SK-N-SH (cell line): ENCODE measurements around the gene ANKDD1A. TPM values are rescaled to one million over a fixed set of nuclear protein-coding genes. Genes with fewer than 3 reads are reported as not detected.

Source experiments
- CTCF ChIA-PET: fragments of 300-600, 350-600 bp; formaldehyde crosslinking; extraction: SDS; loops from one replicate; lab custom pipeline; 2021; lab: Yijun Ruan, JAX
- POLR2A ChIA-PET: fragments of 350-600 bp; sonication (Branson Sonifier 250); formaldehyde crosslinking; extraction: SDS; loops from one replicate; lab custom pipeline; 2020; ENCODE audit warnings: antibody characterized with exemption, inconsistent platforms; lab: Yijun Ruan, JAX
- DNase-seq: peaks from one replicate; pipeline ENCODE4 v3.0.0; 2012
- H2AFZ ChIP-seq: fragments of 200-600 bp; sonication (generic); 2 replicates; pipeline ENCODE4 v1.8.1; 2016; ENCODE audit warnings: antibody characterized with exemption, mild to moderate bottlenecking, low read depth
- H3F3A ChIP-seq: fragments of 200-600 bp; sonication (generic); replicated peaks from 2 replicates; pipeline ENCODE3; 2016; ENCODE audit warnings: antibody characterized with exemption, mild to moderate bottlenecking; ENCODE audit not compliant: insufficient read depth
- H3K27ac ChIP-seq, 2 experiments: fragments of 200-500 bp in 1 of 2; fragments of 200-600 bp in 1 of 2; sonication (Bioruptor generic) in 1 of 2; sonication (generic), shearing (Covaris generic) in 1 of 2; 2 replicates each; pipeline versions ENCODE4 v1.5.1 to v1.6.1; 2014 to 2016; ENCODE audit warnings: low read depth in 2 of 2, inconsistent platforms in 1 of 2, low read length in 1 of 2, mild to moderate bottlenecking in 1 of 2, mixed read lengths in 1 of 2
- H3K27me3 ChIP-seq: fragments of 200-600 bp; sonication (generic), shearing (Covaris generic); 2 replicates; pipeline ENCODE4 v1.6.1; 2016; ENCODE audit warnings: mixed run types; ENCODE audit not compliant: insufficient read depth
- H3K36me3 ChIP-seq, 2 experiments: fragments of 200-500 bp in 1 of 2; fragments of 200-600 bp in 1 of 2; sonication (Bioruptor generic) in 1 of 2; sonication (generic) in 1 of 2; replicated peaks in 1 of 2; 2 replicates each; pipeline versions ENCODE3 to v1.5.1; 2014 to 2016; ENCODE audit warnings: low read length in 1 of 2, mild to moderate bottlenecking in 1 of 2; ENCODE audit not compliant: insufficient read depth in 2 of 2, control insufficient read depth in 1 of 2
- H3K4me1 ChIP-seq, 2 experiments: fragments of 200-500 bp in 1 of 2; fragments of 200-600 bp in 1 of 2; sonication (Bioruptor generic) in 1 of 2; sonication (generic), shearing (Covaris generic) in 1 of 2; 2 replicates each; pipeline versions ENCODE4 v1.5.1 to v1.6.1; 2014 to 2016; ENCODE audit warnings: low read depth in 1 of 2, low read length in 1 of 2, mixed run types in 1 of 2; ENCODE audit not compliant: insufficient read depth in 2 of 2, control insufficient read depth in 1 of 2
- H3K4me2 ChIP-seq: fragments of 200-600 bp; sonication (generic), shearing (Covaris generic); 2 replicates; pipeline ENCODE4 v1.6.1; 2017; ENCODE audit warnings: mixed run types
- H3K4me3 ChIP-seq, 2 experiments: fragments of 200-500 bp in 1 of 2; fragments of 200-600 bp in 1 of 2; sonication (Bioruptor generic) in 1 of 2; sonication (generic), shearing (Covaris generic) in 1 of 2; 2 replicates each; pipeline versions ENCODE4 v1.5.1 to v1.8.1; 2014 to 2016; ENCODE audit warnings: low read depth in 2 of 2, inconsistent platforms in 1 of 2, low read length in 1 of 2, mild to moderate bottlenecking in 1 of 2, mixed read lengths in 1 of 2, moderate library complexity in 1 of 2
- H3K79me2 ChIP-seq: fragments of 200-600 bp; sonication (generic); 2 replicates; pipeline ENCODE4 v1.8.1; 2017; ENCODE audit warnings: mild to moderate bottlenecking; ENCODE audit not compliant: insufficient read depth
- H3K9ac ChIP-seq: fragments of 200-600 bp; sonication (generic); 2 replicates; pipeline ENCODE4 v1.6.1; 2017; ENCODE audit warnings: mixed run types
- H3K9me2 ChIP-seq: fragments of 200-600 bp; sonication (generic); 2 replicates; pipeline ENCODE4 v1.6.1; 2017; ENCODE audit warnings: mixed run types
- H3K9me3 ChIP-seq: fragments of 200-600 bp; sonication (generic); 2 replicates; pipeline ENCODE4 v1.6.1; 2017; ENCODE audit warnings: mixed run types, mild to moderate bottlenecking, moderate library complexity
- H4K20me1 ChIP-seq: fragments of 200-600 bp; sonication (generic); 2 replicates; pipeline ENCODE4 v1.6.1; 2017; ENCODE audit warnings: mild to moderate bottlenecking, mixed run types; ENCODE audit not compliant: insufficient read depth
- EZH2phosphoT487 ChIP-seq: fragments of 200-600 bp; sonication (generic); IDR thresholded peaks from 2 replicates; pipeline ENCODE4 v1.6.1; 2017; ENCODE audit warnings: low read depth, mixed run types, mild to moderate bottlenecking, antibody characterized with exemption, moderate library complexity, borderline replicate concordance
- FOXM1 ChIP-seq: IDR thresholded peaks from 2 replicates; pipeline ENCODE4 v1.4.0; 2012; ENCODE audit warnings: low read depth, mild to moderate bottlenecking
- GABPA ChIP-seq: IDR thresholded peaks from 2 replicates; pipeline ENCODE4 v1.4.0; 2012; ENCODE audit warnings: low read depth, mild to moderate bottlenecking
- GATA2 ChIP-seq: sonication (generic); formaldehyde crosslinking; IDR thresholded peaks from 2 replicates; pipeline ENCODE4 v1.5.0; 2020; ENCODE audit warnings: mild to moderate bottlenecking, missing genetic modification reagents
- PBX3 ChIP-seq: IDR thresholded peaks from 2 replicates; pipeline ENCODE4; 2012
- RCOR1 ChIP-seq: fragments of 150-350 bp; IDR thresholded peaks from 2 replicates; pipeline ENCODE4 v1.6.1; 2017; ENCODE audit warnings: antibody characterized with exemption, low read length
- RFX5 ChIP-seq: IDR thresholded peaks from 2 replicates; pipeline ENCODE4 v1.6.1; 2012; ENCODE audit warnings: mild to moderate bottlenecking, improper control_type of control experiment, low read length
- RXRA ChIP-seq: IDR thresholded peaks from 2 replicates; pipeline ENCODE4 v1.4.0; 2012; ENCODE audit warnings: low read depth, mild to moderate bottlenecking, borderline replicate concordance
- SIN3A ChIP-seq: IDR thresholded peaks from 2 replicates; pipeline ENCODE4 v1.6.1; 2012; ENCODE audit warnings: low read depth, mild to moderate bottlenecking, low read length, moderate library complexity, borderline replicate concordance
- TCF12 ChIP-seq: IDR thresholded peaks from 2 replicates; pipeline ENCODE4 v1.4.0; 2012
- ZBTB33 ChIP-seq: IDR thresholded peaks from 2 replicates; pipeline ENCODE4 v1.4.0; 2012; ENCODE audit warnings: low read depth, borderline replicate concordance
- WGBS: methylation state at CpG from one replicate; pipeline ENCODE4 v1.1.6; 2017; ENCODE audit warnings: low lambda C conversion rate; 5-methylcytosine and 5-hydroxymethylcytosine counted together
- polyA plus RNA-seq, 3 experiments: library from polyadenylated mRNA; depleted of rRNA; stranded (reverse); fragments of >200 nt; gene quantifications; 2 replicates each; pipeline ENCODE4 v1.2.3, GENCODE V29; 2012
- TF ChIP-seq, protein P1 (sequence below): fragments of 150-350 bp; IDR thresholded peaks from 2 replicates; pipeline ENCODE4 v1.6.1; 2017; ENCODE audit warnings: antibody characterized with exemption, low read length, low read depth, borderline replicate concordance
- TF ChIP-seq, protein P2 (sequence below): fragments of 150-350 bp; IDR thresholded peaks from 2 replicates; pipeline ENCODE4 v1.6.1; 2016; ENCODE audit warnings: mild to moderate bottlenecking, low read depth, low read length

The ANKDD1A gene
- polyA plus RNA-seq, 1 of the 3 experiments (the other 2 are of a cell fraction): 8.6 TPM

GRCh38 chr15:64990168-64990470 is 78.4 kb downstream of the ANKDD1A start:
- TF ChIP-seq, protein P1, sequence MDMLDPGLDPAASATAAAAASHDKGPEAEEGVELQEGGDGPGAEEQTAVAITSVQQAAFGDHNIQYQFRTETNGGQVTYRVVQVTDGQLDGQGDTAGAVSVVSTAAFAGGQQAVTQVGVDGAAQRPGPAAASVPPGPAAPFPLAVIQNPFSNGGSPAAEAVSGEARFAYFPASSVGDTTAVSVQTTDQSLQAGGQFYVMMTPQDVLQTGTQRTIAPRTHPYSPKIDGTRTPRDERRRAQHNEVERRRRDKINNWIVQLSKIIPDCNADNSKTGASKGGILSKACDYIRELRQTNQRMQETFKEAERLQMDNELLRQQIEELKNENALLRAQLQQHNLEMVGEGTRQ: no peak
- TF ChIP-seq SIN3A (no peak), RFX5 (no peak), PBX3 (no peak), ZBTB33 (no peak), FOXM1 (no peak), TCF12 (no peak), GATA2 (no peak), RXRA (no peak), GABPA (no peak), RCOR1 (no peak; the same call in 1 of the 2 replicates), EZH2phosphoT487 (no peak)
- ChIA-PET POLR2A (interaction anchor here (0.8 to 1.3 kb wide), 3 partner anchors 150 to 165 kb away, joined by 3 to 4 read pairs (median 4); partner anchors contain the start of gene PIF1), CTCF (interaction anchor here (0.6 to 0.7 kb wide), 2 partner anchors 16 to 111 kb away, joined by 3 read pairs; no protein-coding TSS in a partner anchor)
- H3K9me3 ChIP-seq: no peaks in the 10 kb centered on the region
- no peaks in the 10 kb centered on the region for H3K27me3 ChIP-seq
- peaks cover 44% of the 10 kb centered on the region for H3K79me2 ChIP-seq
- peak overlapping the region; percentile 80 to 94 for H3K4me3 ChIP-seq
- peaks cover 8% of the 10 kb centered on the region for H3F3A ChIP-seq
- no peaks in the 10 kb centered on the region for H3K9me2 ChIP-seq
- peak overlapping the region; percentile 84 to 90 for H3K27ac ChIP-seq
- no peaks in the 10 kb centered on the region for H3K36me3 ChIP-seq
- DNase-seq: no peak
- H2AFZ ChIP-seq: peak overlapping the region; percentile 98
- peak overlapping the region; percentile 71 for H3K9ac ChIP-seq
- peaks cover 7 to 9% of the 10 kb centered on the region in 2 experiments; a peak in 3 of 4 replicates for H3K4me1 ChIP-seq
- H3K4me2 ChIP-seq: peak overlapping the region; percentile 89
- WGBS: 19% methylated on average over 9 of the region's 9 CpGs
- H4K20me1 ChIP-seq: no peaks in the 10 kb centered on the region

DNA sequence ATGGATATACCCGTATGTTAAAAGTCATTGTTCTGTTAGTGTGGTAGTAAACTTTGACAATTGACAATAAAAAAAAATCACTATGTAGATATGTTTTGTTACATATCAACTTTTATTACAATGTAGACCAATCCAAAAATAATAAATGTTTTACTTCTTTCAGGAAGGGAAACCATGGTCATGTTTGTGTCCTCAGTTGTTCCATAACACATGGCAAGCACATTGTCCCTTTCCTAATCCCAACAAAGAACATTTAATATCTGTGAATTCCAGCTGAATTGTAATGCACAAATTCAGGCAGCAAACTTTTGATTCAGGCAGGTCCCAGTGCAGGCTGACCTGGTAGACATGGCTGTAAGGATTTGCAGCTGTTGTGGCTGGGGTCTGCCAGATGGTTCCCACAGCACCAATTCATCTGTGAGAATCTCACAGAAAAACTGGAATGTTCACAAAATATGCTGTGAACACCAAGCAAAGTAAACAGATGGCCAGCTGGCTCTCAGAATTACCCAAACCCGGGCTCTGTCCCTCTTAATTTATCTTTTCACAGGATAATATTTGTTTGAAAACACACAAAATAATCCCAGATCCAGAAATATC is 79.9 kb downstream of the ANKDD1A start:
- Histone ChIP-seq H3K9me2 (no peaks in the 10 kb centered on the region), H3K27ac (no peak overlapping the region), H3K27me3 (no peaks in the 10 kb centered on the region), H3K4me2 (no peak overlapping the region), H4K20me1 (no peaks in the 10 kb centered on the region), H3K9me3 (no peaks in the 10 kb centered on the region), H3K9ac (no peak overlapping the region), H3F3A (peaks cover 8% of the 10 kb centered on the region), H2AFZ (peak overlapping the region; percentile 23; the same call in 1 of the 2 replicates), H3K4me1 (peaks cover 0 to 2% of the 10 kb centered on the region in 2 experiments; a peak in 2 of 4 replicates), H3K36me3 (no peaks in the 10 kb centered on the region), H3K4me3 (no peak overlapping the region), H3K79me2 (peaks cover 30% of the 10 kb centered on the region)
- CTCF ChIA-PET: interaction anchor here (1.0 to 2.0 kb wide), 3 partner anchors 13 to 22 kb away, joined by 3 to 6 read pairs (median 3); no protein-coding TSS in a partner anchor
- DNase-seq: no peak
- 69% methylated on average over 2 of the region's 2 CpGs for WGBS
- TF ChIP-seq, protein P2, sequence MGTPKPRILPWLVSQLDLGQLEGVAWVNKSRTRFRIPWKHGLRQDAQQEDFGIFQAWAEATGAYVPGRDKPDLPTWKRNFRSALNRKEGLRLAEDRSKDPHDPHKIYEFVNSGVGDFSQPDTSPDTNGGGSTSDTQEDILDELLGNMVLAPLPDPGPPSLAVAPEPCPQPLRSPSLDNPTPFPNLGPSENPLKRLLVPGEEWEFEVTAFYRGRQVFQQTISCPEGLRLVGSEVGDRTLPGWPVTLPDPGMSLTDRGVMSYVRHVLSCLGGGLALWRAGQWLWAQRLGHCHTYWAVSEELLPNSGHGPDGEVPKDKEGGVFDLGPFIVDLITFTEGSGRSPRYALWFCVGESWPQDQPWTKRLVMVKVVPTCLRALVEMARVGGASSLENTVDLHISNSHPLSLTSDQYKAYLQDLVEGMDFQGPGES: no peak
- POLR2A ChIA-PET: interaction anchor here (0.7 kb wide), 1 partner anchor 186 kb away, joined by 3 read pairs; no protein-coding TSS in a partner anchor
